ENCODE results near the gene WDR20.

Gene WDR20

DNA sequence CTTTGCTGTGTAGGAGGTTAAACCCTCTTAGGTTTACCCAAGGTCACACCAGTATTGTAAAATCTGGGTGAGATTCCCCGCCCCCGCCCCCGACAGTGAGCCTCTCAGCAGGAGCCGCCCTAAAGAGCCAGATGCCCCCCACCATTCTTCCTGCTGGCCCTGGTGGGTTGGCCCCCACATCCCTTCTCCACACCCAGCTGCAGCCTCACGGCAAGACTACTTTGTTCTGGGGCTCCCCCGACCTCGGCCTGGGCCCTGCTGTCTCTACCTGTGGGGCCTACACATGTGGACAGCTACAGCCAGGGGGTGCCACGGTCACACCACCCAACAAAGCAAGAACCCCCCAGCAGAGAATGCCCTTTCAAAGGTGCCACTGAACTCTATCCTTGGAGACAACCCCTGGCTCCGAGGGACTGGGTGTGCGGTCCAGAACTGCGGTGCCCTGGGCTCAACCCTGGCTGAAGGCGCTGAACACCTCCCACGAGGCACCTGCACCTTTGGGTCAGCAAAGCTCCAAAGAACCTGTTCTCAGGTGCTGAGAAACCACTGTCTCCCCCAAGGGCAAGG, 82.4 kb downstream of the WDR20 start:
- no peak for TF ChIP-seq JUND (IDR thresholded peaks at IDR 0.05; ENCODE audit: low read depth)
- no peak for DNase-seq (ENCODE audit: low read depth in 1 of 2, low spot score in 1 of 2)
- in situ Hi-C loops (cut with HindIII; ENCODE audit: low pct_unique_long_range_greater_than_20kb, low sequenced_read_pairs), result no loop called here

DNA sequence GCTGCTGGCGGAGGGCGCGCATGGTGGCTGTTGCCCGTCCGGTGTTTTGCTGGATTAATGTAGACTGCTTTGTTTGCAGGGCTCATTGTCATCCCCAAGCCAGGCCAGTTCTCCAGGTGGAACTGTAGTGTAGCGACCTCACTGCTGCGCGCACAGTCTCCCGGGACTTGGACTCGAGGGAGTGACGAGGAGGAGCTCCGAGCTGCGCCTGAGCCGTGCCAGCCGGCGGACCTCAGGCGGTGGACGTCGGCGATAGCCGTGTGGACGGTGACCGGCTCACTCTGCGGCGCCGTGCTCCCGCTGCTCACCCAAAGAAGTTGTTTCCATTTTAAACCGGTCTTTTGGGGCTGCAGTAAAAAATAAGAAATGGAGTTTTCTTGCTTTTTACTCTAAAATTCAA, 83.1 kb downstream of the WDR20 start:
- no peak for TF ChIP-seq JUND (IDR thresholded peaks at IDR 0.05; ENCODE audit: low read depth)
- DNase-seq (ENCODE audit: low read depth in 1 of 2, low spot score in 1 of 2), result no peak
- in situ Hi-C loops (cut with HindIII; ENCODE audit: low pct_unique_long_range_greater_than_20kb, low sequenced_read_pairs), result no loop called here

DNA sequence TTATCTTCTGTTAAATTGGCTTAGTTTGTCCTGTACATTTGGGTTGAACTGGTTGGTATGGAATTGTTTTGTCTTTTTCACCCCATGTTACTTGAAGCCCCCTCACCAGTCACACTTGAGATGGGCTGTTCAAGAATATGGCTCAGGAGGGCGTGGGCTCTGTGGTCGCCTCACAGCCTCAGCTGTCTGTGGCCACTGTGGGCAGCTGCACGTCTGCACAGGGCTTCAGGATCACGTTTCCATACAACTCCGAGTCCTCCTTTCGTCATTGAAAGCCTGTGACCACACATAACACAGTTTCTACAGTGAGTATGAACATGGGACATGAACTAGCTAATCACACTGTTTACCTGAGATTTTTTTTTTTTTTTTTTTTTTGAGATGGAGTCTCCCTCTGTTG, 84.0 kb downstream of the WDR20 start:
- no peak for TF ChIP-seq JUND (IDR thresholded peaks at IDR 0.05; ENCODE audit: low read depth)
- in situ Hi-C loops (cut with HindIII; ENCODE audit: low pct_unique_long_range_greater_than_20kb, low sequenced_read_pairs), result no loop called here
- DNase-seq (ENCODE audit: low read depth in 1 of 2, low spot score in 1 of 2), result no peak

DNA sequence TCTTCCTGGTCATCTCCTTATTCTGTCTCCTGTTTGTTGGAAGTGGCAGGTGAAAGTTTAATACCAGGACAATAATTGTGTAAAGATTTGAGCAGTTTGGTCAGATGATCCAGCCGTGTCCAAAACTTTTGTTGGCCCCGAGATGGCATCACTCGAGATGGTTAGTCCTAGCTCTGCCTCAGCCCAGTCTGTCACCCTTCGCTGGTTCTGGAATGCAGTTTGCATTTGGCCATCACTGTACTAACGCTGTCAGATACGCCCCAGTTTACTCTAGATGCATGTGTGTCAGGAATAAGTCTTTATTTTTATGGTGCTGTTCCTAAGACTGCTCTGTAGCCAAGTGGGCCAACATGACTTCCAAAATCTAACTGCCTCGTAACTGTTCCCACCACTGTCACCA, 85.7 kb downstream of the WDR20 start:
- TF ChIP-seq JUND (IDR thresholded peaks at IDR 0.05; ENCODE audit: low read depth), result no peak
- in situ Hi-C loops (cut with HindIII; ENCODE audit: low pct_unique_long_range_greater_than_20kb, low sequenced_read_pairs), result no loop called here
- DNase-seq (ENCODE audit: low read depth in 1 of 2, low spot score in 1 of 2), result no peak

DNA sequence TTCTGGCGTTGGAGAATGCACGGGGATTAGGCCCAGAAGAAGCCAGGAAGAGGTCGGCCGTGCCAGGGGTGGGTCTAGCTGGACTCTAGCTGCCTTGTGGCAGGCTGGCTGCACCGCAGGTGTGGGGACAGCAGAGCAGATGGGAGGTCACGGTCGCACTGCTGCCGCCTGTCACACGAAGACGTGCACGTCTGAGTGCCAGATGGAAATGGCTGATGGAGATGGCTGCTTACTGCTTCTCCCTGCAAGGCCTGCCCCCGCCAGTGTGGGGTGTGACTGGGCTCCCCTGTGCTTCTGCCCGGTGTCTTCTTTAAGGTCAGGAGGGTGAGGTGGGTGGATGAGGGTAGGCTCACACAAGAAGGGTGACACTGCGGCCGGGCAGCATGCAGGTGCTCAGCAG, 86.2 kb downstream of the WDR20 start:
- no peak for TF ChIP-seq JUND (IDR thresholded peaks at IDR 0.05; ENCODE audit: low read depth)
- no peak for DNase-seq (ENCODE audit: low read depth in 1 of 2, low spot score in 1 of 2)
- in situ Hi-C loops (cut with HindIII; ENCODE audit: low pct_unique_long_range_greater_than_20kb, low sequenced_read_pairs), result no loop called here

DNA sequence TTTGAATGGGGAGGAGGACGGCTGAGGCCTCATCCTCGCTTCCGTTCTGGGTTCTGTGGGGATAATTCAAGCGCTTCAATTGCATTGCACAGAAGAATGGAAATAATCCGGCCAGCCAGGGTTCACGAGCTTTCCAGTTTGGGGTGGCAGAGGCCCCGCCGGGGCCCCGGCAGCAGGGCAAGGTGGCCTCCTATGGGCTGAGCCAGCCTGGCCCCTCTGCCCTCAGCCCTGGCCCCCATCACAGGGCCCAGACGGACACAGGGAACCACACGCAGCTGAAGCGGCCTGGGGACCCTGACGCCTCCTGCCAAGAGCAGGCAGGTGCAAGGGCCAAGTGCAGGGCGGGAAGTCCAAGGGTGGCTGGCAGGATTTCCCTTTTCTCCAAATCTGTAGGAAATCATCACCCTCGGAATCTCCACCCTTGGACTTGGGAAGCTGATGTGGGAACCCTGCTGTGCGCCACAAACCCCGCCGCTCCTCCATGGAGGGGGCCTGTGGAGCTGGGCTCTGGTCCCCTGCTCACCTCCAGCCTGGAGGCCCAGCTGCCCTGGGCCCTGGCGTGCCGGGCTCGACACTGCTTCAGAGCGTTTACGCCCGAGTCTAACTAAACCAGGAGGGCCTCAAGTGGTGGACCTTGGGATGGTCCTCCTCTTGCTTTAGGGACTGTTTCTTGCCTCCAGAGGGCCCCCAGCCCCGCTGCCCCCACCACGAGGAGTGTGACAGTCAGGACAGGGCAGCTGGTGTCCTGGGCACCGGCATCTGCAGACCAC, 86.8 kb downstream of the WDR20 start:
- no peak for DNase-seq (ENCODE audit: low read depth in 1 of 2, low spot score in 1 of 2)
- in situ Hi-C loops (cut with HindIII; ENCODE audit: low pct_unique_long_range_greater_than_20kb, low sequenced_read_pairs), result no loop called here
- no peak for TF ChIP-seq JUND (IDR thresholded peaks at IDR 0.05; ENCODE audit: low read depth)

DNA sequence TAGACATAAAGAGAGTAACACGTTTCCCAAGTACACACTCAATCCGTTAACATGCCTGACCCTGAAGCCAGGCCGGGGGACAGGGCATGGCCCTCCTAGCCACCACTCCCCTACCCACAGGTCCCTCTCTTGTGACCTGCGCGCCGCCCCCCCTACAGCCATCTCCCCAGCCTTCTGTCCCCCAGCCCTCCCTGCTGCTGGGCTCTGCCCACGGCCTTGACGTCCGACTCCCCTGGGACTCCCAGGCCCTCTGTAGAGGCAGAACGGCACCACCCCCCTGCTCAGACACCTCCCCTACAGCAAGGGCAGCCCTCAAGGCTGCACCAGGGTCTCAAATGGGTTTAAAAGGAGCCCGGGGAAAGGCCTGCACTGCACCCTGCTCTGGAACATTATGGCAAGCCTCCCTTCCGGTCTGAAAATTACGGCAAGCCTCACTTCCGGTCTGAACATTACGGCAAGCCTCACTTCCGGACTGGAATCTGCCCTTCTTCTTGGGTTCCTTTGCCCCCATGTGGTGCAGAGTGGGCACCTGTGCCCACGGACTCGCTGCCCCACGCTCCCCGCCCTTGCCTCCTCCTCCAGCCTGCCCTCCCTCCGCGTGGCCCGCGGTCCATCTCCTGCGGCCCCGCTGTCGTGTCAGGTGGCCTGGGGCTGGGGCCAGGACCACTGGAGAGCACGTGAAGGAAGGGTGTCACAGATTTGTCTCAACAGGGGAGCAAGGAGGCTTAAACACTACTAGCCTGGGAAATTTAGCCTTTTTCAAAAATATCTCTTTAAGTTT, 87.7 kb downstream of the WDR20 start:
- in situ Hi-C loops (cut with HindIII; ENCODE audit: low pct_unique_long_range_greater_than_20kb, low sequenced_read_pairs), result no loop called here

DNA sequence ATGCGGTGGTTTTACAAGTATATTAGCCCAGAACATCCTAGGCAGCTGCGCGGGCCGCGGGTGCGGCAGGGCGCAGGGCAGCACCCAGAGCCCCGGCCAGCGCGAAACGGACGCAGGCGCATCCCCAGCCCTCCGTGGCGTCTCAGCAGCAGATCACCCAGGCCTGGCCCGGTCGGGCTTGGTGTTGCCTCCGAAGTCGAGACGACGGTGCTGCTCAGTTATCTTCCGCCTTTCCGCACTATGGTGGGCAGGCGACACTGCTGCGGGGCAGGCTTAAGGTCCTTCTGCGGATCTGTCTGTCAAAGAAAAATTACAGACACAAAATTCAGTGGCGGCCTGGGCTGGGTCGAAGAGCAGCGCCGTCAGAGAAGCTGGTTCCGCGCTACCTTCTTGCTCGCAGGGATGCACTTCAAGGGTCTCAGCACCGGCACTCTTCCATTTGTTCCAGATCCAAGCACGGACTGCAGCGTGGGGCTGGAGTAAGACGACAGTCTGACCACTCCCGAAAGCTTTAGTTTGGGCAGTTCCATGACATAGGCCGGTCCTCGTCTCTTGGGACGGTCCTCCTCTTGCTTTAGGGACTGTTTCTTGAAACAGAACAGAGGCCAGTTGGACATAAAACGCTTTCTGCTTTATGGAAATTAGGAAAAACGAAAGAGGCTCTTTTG, 89.5 kb downstream of the WDR20 start:
- in situ Hi-C loops (cut with HindIII; ENCODE audit: low pct_unique_long_range_greater_than_20kb, low sequenced_read_pairs), result no loop called here
- TF ChIP-seq JUND (IDR thresholded peaks at IDR 0.05; ENCODE audit: low read depth), result no peak
- no peak for DNase-seq (ENCODE audit: low read depth in 1 of 2, low spot score in 1 of 2)

More for the DNA sequence above, 87.7 kb downstream of the WDR20 start:
- no peak for TF ChIP-seq JUND (IDR thresholded peaks at IDR 0.05; ENCODE audit: low read depth)
- no peak for DNase-seq (ENCODE audit: low read depth in 1 of 2, low spot score in 1 of 2)

DNA sequence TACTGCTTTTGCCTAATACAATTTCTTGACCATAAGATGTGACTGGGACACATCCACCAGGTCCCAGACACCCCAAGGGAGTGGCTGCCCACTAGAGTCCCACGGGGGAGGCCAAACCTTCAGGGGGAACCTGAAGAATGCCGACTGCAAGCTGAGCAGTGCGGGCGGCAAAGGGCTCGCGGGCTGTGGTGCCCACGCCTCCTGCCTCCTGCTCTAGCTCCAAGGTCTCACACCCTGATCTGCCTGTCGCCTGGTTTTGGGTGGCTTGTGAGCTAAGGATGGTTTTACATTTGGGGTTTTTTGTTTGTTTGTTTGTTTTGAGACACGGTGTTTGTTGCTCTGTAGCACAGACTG, 90.0 kb downstream of the WDR20 start:
- no peak for TF ChIP-seq JUND (IDR thresholded peaks at IDR 0.05; ENCODE audit: low read depth)
- DNase-seq (ENCODE audit: low read depth in 1 of 2, low spot score in 1 of 2), result no peak
- in situ Hi-C loops (cut with HindIII; ENCODE audit: low pct_unique_long_range_greater_than_20kb, low sequenced_read_pairs), result no loop called here

DNA sequence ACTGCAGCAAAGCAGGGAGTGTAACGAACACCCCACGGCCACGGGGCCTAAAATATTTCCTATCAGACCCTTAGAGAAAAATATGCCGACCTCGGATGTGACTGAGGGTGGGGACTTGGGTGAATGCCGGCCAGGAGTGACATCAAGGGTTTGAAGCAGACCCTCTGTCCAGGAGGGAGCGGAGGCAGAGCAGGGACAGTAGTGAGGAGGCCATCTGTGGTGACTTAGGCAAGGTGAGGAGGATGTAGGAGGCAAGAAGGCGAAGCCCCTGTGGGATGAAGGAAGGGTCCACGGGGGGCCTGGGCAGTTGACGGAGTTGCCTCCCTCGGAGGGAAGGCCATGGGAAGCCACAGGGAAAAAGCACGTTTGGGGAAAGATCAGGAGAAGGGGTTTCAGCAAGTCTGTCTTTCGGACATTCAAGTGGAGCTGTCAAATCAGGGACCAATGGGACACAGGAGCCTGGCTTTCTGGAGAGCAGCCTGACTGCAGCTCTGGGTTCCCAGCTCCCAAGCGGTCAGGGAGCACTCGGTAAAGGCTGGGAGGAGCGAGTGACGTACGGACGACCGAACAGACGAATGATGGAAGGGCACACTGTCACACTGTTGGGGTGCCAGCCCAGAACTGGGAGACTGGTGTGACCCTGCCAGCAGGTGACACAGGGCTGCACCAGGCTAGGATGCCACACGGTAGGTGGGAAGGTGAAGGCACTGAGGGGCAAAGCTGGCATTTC, 90.9 kb downstream of the WDR20 start:
- TF ChIP-seq JUND (IDR thresholded peaks at IDR 0.05; ENCODE audit: low read depth), result no peak
- in situ Hi-C loops (cut with HindIII; ENCODE audit: low pct_unique_long_range_greater_than_20kb, low sequenced_read_pairs), result no loop called here
- no peak for DNase-seq (ENCODE audit: low read depth in 1 of 2, low spot score in 1 of 2)

DNA sequence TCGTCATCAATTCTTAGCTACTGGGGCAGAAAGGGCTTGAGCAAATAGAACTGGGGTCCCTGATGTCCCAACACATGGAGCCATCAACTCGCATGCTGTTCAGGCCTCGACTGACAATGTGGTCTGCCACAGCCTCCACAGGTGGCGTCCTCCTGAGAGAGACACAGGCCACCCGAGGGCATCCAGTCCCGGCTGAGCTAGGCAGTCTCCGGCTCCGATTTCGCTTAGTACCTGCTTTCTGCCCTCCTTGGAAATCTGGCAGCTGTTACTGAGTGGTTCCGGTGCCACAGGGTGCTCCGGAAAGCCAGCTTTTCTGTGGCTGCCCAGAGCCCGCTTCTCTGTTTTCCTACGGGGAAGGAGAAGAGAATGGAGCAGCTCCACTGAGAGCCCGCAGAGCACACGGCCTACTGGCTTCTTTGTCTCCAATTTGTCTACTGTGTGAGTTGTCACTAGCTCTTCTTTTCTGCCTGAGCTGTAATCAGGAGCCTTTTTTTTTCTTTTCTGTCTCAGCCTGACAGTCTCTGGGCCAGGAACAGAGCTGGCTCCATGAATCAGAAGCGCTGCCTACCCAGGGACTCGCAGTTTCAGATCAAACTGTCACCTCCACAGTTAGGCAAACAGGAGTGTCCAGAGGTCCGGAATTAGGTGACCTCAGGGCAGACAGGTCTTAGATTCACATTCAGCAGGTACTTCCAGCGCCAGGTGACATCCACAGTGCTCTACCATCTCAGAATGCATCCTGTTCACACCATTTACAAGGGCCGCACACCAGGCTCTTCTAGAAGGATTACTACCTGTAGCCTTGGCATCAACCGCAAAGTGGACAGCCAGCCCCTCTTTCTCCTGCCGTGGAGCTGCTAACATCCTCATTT, 92.0 kb downstream of the WDR20 start:
- DNase-seq (ENCODE audit: low read depth in 1 of 2, low spot score in 1 of 2), result no peak
- in situ Hi-C loops (cut with HindIII; ENCODE audit: low pct_unique_long_range_greater_than_20kb, low sequenced_read_pairs), result no loop called here

DNA sequence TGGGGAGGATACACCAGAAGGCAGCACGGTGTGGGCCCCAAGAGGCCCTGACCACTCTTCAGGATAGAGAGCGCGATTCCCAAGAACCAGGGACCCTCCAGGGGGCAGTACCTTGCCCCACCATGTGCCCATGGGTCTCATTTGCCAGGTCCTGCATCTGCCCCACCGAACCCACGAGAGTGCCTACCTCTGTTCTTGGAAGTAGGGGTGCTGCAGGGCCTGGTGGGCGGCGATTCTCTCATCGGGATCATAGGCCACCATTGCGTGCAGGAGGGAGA, 92.6 kb downstream of the WDR20 start:
- DNase-seq (ENCODE audit: low read depth in 1 of 2, low spot score in 1 of 2), result no peak
- in situ Hi-C loops (cut with HindIII; ENCODE audit: low pct_unique_long_range_greater_than_20kb, low sequenced_read_pairs), result no loop called here
- TF ChIP-seq JUND (IDR thresholded peaks at IDR 0.05; ENCODE audit: low read depth), result no peak

More for the DNA sequence above, 92.0 kb downstream of the WDR20 start:
- TF ChIP-seq JUND (IDR thresholded peaks at IDR 0.05; ENCODE audit: low read depth), result no peak
